Neural crest cell (in vitro differentiated cells): ENCODE measurements around the gene DTNB. TPM values are rescaled to one million over a fixed set of nuclear protein-coding genes. Genes with fewer than 3 reads are reported as not detected.

ENCODE experiments used
- DNase-seq: peaks from one replicate; pipeline ENCODE4 v3.0.0; 2021; ENCODE audit warnings: low read depth, mixed read lengths, low spot score
- H3K27ac Mint-ChIP-seq: one replicate; pipeline ENCODE4 v1.8.0; 2021; ENCODE audit warnings: mild to moderate bottlenecking, mixed read lengths; ENCODE audit not compliant: unreplicated experiment
- H3K27me3 Mint-ChIP-seq: 2 replicates; pipeline ENCODE4 v1.8.0; 2021; ENCODE audit warnings: low read depth, mild to moderate bottlenecking, mixed read lengths
- H3K36me3 Mint-ChIP-seq: 2 replicates; pipeline ENCODE4 v1.8.0; 2021; ENCODE audit warnings: low read depth, mild to moderate bottlenecking, mixed read lengths
- H3K4me1 Mint-ChIP-seq: 2 replicates; pipeline ENCODE4 v1.8.0; 2021; ENCODE audit warnings: mixed read lengths
- H3K4me3 Mint-ChIP-seq: one replicate; pipeline ENCODE4 v1.8.0; 2021; ENCODE audit warnings: mild to moderate bottlenecking, mixed read lengths
- H3K9me3 Mint-ChIP-seq: 2 replicates; pipeline ENCODE4 v1.8.0; 2021; ENCODE audit warnings: mixed read lengths
- total RNA-seq: library from RNA; stranded (reverse); gene quantifications from 2 replicates; pipeline ENCODE4 v1.2.1, GENCODE V29; 2021
- TF ChIP-seq, protein P1 (sequence below): fragments of 200-600 bp; sonication (generic); conservative IDR thresholded peaks from 2 replicates; pipeline ENCODE4 v1.5.0; 2021; ENCODE audit warnings: antibody characterized with exemption, mild to moderate bottlenecking

The DTNB gene
- total RNA-seq, 1 donor from 2014 or later = 29.5 TPM

DNA sequence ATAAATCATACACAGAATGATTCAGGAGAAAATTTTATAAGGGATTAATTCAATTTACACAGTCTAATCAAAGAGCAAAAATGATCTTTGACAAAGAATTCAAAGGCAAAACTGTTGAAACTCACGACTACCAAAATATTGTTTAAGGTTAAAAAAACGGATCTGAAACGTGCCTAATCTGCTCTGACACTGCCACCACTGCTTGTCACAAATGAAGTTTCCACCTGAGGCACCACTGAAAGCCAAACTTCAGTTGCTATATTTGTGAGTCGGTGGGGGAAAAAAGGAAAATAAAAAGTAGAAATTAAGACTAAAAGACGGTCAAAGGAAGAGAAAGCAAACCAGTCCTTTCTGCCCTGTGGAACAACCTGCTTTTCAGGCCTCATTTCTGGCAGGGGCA, 191.0 kb downstream of the DTNB start:
- peaks cover 11% of the 10 kb centered on the region for H3K4me1 Mint-ChIP-seq
- no peaks in the 10 kb centered on the region for H3K27me3 Mint-ChIP-seq
- H3K9me3 Mint-ChIP-seq = no peaks in the 10 kb centered on the region
- peaks cover 3% of the 10 kb centered on the region for H3K36me3 Mint-ChIP-seq
- H3K27ac Mint-ChIP-seq = no peak overlapping the region
- TF ChIP-seq, protein P1, sequence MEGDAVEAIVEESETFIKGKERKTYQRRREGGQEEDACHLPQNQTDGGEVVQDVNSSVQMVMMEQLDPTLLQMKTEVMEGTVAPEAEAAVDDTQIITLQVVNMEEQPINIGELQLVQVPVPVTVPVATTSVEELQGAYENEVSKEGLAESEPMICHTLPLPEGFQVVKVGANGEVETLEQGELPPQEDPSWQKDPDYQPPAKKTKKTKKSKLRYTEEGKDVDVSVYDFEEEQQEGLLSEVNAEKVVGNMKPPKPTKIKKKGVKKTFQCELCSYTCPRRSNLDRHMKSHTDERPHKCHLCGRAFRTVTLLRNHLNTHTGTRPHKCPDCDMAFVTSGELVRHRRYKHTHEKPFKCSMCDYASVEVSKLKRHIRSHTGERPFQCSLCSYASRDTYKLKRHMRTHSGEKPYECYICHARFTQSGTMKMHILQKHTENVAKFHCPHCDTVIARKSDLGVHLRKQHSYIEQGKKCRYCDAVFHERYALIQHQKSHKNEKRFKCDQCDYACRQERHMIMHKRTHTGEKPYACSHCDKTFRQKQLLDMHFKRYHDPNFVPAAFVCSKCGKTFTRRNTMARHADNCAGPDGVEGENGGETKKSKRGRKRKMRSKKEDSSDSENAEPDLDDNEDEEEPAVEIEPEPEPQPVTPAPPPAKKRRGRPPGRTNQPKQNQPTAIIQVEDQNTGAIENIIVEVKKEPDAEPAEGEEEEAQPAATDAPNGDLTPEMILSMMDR = no peak
- H3K4me3 Mint-ChIP-seq = no peak overlapping the region
- DNase-seq = no peak

DNA sequence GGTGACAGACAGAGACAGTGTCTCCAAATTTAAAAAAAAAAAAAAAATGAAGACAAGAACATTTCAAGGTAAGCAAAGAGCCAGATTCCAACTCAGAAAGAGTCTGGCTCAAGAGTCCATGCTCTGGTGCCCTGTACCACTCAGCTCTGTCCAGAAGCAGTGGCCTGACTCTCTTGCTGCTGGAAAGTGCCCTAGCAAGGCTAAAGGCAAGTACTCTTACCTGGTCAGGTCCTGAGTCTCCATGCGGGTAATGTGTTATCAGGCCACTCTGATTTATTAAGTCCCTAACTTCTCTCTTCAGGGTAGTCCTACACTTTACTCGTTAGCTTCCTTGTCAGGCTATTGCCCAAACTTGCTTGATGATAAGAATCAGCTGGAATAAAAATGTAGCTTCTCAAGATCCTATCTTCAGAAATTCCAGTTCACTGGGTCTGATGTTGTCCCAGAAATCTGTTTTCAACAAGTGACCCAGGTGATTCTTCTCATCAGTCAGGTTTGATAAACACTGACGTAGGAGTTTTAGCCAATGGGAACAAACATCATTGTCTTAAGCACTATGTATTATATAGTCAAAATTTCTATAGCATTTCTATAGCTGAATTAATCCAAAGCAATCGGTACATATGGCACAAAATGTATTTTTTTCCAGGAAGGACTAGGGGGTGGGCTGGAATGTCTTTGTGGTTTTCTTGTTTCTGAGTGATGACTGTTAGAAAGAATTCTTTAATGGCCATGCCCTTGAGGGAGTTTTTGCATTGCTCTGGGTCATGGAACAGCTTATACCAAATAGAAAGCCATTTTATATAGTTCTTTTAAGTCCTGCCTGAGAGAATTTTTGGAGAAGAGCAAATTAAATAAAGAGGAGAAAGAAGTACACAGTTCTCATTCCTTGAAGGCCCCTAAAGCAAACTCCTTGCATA, 191.7 kb downstream of the DTNB start:
- no peaks in the 10 kb centered on the region for H3K9me3 Mint-ChIP-seq
- H3K4me3 Mint-ChIP-seq = no peak overlapping the region
- no peaks in the 10 kb centered on the region for H3K27me3 Mint-ChIP-seq
- DNase-seq = no peak
- TF ChIP-seq, protein P1 = no peak
- peaks cover 11% of the 10 kb centered on the region for H3K4me1 Mint-ChIP-seq
- H3K27ac Mint-ChIP-seq = no peak overlapping the region
- peaks cover 3% of the 10 kb centered on the region for H3K36me3 Mint-ChIP-seq

DNA sequence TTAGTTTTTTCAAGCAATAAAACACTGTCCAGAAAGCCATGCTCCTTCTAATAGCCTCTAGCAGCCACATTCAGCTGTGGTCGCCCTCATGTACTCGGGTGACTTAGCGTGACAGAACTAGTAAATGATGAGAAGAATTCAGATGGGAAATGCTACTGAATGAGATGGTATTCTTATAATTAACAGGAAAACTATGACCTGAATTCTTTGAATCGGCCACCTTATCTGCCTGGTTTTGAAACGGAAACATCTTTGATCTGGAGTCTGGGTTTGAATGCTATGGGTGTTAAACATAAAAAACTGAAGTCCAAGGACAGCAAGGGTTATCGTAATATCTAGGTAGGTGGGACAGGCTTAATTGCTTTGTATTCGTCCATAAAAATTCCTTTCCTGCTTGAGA, 192.8 kb downstream of the DTNB start:
- peaks cover 4% of the 10 kb centered on the region for H3K9me3 Mint-ChIP-seq
- H3K27ac Mint-ChIP-seq = no peak overlapping the region
- DNase-seq = no peak
- H3K27me3 Mint-ChIP-seq = no peaks in the 10 kb centered on the region
- TF ChIP-seq, protein P1 = no peak
- peaks cover 10% of the 10 kb centered on the region for H3K36me3 Mint-ChIP-seq
- H3K4me3 Mint-ChIP-seq = no peak overlapping the region
- peaks cover 11% of the 10 kb centered on the region for H3K4me1 Mint-ChIP-seq

DNA sequence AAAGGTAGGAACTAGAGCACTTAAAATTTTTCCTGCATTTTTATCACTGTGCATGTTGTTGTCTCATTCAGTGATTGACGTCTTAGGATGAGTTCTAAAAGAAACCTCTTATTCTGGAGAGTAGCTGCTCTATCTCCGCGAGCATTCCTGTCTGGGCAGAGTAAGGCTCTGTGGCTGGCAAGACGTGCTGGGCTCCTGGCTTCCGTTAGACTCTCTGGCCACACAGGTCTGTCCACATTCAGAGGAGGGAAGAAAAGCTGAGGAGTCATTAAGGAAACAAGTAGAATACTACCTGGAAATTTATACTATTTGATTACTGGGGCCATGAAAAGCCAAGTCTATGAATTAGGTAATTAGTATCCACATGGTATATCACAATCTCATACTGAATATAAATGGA, 193.6 kb downstream of the DTNB start:
- H3K27ac Mint-ChIP-seq = no peak overlapping the region

DNA sequence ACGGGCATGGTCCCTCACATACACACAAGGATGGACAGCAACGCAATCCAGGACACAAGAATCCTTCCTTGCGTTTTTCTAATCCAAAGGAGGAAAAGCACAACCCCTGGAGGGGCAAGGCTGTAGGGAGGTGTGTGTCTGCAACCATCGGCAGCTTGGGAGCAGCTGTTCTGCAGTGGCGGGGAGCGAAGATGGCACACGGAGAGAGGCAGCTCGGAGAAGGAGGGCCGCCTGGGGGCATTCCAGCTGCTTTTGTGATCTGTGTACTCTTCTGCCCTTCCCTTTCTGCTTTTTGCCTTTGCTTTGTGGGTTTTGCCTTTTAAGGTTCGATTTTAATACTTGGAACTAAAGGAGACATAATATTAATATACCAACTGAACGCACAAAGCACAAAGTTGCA, 194.6 kb downstream of the DTNB start:
- Mint-ChIP-seq H3K27me3 (no peaks in the 10 kb centered on the region), H3K36me3 (peaks cover 20% of the 10 kb centered on the region), H3K4me1 (peaks cover 11% of the 10 kb centered on the region), H3K27ac (no peak overlapping the region), H3K4me3 (no peak overlapping the region), H3K9me3 (peaks cover 11% of the 10 kb centered on the region)
- TF ChIP-seq, protein P1 = no peak
- no peak for DNase-seq

More for the DNA sequence above, 193.6 kb downstream of the DTNB start:
- Mint-ChIP-seq H3K9me3 (peaks cover 9% of the 10 kb centered on the region), H3K4me3 (no peak overlapping the region), H3K4me1 (peaks cover 11% of the 10 kb centered on the region), H3K36me3 (peaks cover 16% of the 10 kb centered on the region), H3K27me3 (no peaks in the 10 kb centered on the region)
- DNase-seq = no peak
- TF ChIP-seq, protein P1 = no peak
